NCI-H2107 treated with DMSO at 0.1 percent for 48 hours (cell line): ENCODE data around the gene CEP41.
A peak's percentile ranks its signal among the peaks of the same experiment; 100 is the strongest.
"Not testable (repeated sequence)": the region's sequence is repeated elsewhere in the genome, so short reads cannot be mapped to it uniquely, and the experiment has no call there.

Experiments
- DNase-seq: peaks from one replicate; lab custom pipeline; 2025; ENCODE audit not compliant: unreplicated experiment; lab: John Stamatoyannopoulos, UW

Gene CEP41

DNA sequence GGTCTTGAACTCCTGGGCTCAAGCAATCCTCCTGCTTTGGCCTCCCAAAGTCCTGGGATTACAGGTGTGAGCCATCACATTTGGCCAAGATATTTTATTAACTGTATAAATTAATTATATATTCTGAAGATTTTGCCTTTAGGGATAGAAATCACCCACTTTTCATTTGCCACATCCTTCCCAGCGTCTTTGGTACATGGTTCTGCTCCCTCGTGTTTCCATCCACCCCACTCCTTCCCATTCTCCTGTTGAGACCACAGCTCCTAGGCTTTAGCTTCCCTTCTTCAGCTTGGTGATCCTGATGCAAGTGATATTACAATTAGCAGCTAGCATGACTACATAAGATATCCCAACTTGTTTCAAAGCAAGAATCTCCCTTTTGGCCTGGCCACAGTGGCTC lies 52.1 kb downstream of the CEP41 start:
- DNase-seq = no peak

DNA sequence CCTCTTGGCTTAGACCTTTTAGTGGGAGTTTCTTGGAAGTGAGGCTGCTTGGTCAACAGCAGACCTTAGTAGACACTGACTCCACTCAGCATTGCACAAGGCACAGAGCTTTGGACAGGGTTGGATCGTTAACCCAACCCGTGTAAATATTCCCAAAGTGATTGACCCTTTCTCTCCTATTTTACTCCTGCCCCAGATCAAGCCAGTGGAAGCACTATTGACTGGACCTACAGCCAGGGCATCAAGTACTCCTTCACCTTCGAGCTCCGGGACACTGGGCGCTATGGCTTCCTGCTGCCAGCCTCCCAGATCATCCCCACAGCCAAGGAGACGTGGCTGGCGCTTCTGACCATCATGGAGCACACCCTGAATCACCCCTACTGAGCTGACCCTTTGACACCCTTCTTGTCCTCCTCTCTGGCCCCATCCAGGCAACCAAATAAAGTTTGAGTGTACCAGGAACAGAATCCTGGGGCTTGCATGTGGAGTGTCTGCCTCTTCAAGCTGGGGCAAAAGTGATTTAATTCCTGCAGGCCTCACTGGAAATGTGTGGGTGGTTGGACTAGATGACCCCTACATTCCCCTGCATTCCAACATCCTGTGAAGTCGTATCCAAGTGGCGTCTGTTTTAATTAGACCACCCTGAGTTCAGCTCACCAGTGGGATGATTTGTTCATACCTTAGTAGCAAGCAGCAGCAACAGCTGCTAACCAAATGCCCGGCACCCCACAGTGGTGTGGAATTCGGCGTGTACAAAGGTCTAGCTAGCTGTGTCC lies 53.0 kb downstream of the CEP41 start:
- DNase-seq = no peak

DNA sequence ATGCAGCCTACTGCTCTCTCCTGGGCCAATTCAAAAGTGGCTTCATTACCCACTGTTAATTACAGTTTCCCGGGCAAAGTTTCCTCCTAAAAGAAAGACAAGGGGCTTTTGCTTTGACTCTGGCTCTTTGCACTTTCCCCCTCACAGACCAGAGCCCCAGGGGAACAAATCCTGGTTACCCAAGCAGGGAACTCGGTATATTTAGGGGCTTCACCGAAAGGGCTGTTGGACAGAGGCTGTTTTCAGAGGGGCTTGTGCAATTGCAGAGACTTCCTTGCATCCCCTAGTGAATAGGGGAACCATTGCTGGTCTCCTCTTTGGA lies 53.5 kb downstream of the CEP41 start:
- DNase-seq = no peak

DNA sequence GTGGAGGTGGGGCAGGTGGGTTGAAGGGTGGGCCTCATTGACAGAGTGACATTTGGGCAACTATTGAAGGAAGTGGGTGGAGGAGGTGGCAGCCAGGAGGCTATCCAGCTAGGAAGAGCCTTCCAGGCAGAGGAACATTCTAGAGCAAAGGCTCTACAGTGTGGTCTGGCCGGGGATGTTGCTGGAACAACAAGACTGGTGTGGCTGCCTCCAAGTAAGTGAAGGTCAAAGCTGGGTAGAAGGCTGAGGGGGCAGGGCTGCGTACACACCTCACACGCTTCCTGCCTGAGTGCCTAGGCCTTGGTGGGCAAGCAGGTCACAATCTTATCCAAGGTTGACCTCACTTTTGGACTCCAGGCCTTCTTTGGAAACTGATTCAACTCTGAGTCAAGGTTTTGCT lies 53.9 kb downstream of the CEP41 start:
- DNase-seq = no peak

DNA sequence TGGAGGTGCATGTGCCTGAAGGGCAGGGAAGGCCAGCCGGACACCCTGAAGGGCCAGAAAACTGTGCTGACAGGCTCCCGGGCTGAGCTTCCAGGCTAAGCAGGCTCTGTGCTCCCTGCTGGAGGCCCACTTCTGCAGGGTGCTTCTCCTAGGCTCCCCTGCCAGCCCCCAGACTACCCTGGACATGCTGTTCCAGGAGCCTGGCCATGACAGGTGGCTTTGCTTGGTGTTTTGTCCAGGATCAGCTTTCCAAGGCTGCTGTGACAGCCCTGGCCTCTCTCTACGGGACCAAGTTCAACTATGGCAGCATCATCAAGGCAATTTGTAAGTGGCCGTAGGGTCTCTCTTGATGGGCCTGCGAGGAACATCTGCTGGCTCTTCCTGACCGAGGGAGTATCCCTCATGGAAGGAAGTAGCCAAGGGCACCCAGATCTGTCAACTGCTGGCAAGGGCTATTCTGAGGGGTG lies 55.2 kb downstream of the CEP41 start:
- DNase-seq = no peak

DNA sequence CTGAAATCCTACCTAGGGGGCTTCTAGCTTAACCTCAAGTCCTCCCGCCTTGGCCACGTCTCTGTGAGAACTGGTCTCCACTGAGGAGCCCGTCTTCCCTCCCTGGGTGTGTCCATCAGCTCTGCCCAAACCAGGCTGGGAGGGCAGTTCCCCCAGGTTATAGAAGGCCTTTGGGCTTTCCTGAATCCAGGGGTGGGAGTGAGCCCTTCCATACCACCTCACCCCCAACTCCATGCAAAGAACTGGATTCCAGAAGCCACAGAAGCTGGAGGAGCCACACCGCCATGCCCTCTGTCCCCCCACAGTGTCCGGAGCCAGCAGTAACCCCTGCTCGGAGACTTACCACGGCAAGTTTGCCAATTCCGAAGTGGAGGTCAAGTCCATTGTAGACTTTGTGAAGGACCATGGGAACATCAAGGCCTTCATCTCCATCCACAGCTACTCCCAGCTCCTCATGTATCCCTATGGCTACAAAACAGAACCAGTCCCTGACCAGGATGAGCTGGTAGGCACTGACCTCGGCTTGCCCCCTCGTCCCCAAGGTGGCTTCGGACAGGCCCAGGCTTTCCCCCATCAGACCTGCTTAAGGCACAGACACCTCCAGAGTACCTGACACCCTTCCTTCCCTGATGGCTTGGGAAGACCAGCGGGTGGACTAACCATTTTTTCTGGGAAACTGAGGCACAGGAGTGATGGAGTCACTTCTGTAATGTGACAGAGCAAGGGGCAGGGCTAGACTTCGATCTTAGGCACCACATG lies 55.8 kb downstream of the CEP41 start:
- no peak for DNase-seq

DNA sequence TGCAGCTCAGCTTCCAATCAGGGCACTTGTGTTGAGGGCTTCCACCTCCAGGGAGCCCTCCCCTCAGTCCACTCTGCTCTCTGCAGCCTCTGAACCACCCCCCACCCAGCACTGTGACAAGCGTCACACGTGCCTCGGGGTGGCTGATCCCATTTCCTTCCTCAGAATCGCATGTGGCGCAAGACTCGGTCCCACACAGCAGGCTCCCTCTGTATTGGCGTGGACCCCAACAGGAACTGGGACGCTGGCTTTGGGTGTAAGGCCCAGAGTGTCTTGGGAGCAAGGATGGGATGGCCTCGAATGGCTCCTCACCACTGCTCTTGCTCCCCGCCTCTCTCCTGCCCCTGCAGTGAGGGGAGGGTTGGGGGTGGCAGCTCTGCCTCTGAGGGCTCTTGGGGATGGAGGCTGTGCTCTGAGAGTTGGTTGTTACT lies 56.4 kb downstream of the CEP41 start:
- DNase-seq = no peak

DNA sequence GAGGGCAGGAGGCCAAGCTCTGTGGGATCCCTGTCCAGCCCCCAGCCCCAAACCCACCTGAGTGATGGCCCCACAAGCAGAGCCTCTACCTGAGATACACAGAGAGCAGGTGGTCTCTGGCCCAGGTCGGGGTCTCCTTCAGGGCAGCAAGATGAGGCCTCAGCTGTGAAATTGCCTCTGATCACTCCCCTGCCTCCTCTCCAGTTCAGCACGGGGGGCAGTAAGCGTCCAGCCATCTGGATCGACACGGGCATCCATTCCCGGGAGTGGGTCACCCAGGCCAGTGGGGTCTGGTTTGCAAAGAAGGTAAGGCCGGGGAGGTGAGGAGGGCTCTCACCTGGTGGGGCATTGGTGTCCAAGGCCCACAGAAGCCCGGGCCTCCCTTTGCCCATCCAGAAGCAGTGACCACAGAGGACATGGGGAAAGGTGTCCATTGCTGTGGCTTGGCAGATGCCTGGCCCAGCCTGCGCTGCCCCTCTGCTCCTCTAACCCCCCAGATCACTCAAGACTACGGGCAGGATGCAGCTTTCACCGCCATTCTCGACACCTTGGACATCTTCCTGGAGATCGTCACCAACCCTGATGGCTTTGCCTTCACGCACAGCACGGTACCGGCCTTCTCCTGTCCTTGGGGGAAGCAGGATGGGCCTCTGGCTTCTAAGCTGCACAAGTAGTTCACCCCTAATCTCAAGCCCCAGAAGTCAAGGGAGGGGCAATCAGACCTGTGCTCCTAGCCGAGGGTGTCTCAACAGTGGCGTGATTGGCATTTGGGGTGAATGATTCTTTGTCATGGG lies 57.4 kb downstream of the CEP41 start:
- DNase-seq = no peak

DNA sequence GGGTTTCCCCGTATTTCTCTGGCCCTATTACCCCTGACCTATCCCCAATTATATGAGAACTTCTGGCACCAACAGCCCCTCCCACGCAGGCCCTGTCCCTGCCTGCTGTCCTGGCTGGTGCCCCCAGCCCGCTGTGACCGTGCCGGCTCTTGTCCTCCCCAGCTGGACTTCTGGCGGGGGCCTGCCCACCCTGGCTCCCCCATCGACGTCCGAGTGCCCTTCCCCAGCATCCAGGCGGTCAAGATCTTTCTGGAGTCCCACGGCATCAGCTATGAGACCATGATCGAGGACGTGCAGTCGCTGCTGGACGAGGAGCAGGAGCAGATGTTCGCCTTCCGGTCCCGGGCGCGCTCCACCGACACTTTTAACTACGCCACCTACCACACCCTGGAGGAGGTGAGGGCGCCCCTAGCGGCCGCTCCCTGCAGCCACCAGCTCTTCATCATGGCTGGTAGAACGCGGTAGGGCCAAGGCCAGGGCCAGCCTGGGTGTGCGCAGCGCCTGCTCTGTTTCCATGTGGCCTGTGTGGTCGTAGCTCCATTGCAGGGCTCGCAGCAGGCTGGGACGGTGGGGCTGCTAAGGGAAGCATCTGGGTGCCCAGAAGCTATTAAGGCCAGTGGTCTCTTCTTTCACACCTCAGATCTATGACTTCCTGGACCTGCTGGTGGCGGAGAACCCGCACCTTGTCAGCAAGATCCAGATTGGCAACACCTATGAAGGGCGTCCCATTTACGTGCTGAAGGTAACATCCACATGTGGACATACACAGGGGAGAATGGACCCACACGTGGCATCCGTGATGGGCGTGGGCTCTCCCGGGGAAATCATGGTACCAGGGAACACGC lies 59.1 kb downstream of the CEP41 start:
- no peak for DNase-seq

DNA sequence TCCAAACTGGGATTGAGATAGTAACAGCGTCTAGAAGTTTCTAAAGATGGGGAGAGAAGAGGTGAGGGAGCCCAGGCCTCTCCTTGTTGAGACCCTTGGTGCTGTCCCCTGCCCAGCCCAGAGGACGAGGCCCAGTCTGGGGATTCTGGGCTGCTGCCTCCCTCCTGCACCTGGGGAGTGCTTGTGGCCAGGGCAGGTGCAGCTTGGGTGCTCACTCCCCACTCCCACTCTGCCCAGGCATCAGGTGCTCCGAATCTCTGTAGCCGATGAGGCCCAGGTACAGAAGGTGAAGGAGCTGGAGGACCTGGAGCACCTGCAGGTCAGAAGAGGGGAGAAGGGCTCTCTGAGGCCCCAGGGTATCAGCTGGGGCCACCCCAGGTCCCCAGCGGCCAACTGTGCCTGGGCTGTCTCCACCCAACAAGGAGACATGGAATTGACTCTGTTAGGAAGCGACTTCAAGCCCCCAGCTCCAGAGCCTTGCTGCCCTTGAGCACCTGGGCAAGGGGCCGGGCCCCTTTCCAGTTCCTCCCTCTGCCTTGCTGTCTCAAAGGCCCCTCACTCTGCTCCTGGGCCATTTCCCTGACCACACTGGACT lies 59.9 kb downstream of the CEP41 start:
- DNase-seq = peak; percentile 7

DNA sequence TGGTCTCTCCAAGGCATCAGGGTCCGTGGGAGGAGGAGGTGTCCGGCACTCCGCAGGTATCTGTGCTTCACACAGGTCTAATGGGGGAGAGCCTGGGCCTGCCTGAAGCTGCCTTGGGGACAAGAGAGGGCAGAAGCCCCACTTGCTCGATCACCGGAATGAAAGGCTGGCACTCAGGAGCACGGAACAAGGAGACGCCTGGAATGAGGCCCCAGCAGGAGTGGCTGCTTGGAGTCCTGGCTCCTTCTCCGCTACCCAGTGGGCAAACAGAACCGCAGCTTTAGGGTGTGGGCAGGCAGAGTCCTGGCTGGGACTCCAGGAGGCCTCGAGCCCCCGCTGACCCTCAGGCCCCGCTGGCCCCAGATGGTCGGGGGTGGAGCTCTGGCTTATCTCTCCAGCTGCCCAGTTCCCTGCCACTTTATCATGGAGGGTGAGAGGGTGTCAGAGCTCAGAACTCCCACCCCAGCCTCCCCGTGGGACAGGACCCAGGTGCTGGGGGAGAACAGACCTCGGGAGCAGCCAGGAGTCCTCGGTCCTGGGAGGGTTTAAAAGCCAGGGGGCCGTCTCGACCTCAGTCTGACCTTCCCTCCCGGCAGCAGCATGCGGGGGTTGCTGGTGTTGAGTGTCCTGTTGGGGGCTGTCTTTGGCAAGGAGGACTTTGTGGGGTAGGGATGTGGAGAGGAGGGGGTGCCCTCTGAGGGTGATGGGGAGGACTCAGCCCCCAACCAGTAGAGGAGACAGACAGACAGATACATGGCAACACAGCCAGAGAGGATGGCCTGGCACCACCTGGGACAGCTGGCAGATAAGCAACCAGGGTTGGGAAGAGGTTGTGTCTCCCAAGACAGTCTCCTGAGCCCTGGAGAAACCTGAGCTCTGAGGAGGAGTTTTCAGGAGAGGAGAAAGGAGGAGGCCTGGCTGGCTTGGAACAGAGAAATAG lies 60.6 kb downstream of the CEP41 start, which contains the start of gene CPA1:
Gene CPA1, plus strand, starts transcription at position 574 of the 940 bp plus-strand sequence. Its CDS starts 27 bp downstream, at position 601.
- no peak for DNase-seq

DNA sequence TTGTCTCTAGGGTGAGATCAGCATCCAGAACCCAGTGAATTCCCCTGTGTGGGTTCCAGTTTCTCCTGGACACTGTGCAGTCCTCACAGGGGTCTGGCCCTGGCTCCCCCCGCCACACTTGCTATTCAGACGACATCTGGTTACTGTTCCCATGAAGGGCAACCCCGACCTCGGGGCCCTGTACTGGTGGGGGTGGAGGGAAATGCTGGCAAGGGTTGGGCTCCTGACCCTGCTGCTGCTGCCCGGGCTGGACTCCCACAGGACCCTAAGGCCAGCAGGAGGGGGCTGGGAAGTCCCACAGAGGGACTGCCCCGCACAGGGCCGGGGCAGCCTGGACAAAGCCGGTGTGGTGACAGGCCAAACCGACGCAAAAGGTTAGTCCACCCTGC lies 61.3 kb downstream of the CEP41 start:
- no peak for DNase-seq

DNA sequence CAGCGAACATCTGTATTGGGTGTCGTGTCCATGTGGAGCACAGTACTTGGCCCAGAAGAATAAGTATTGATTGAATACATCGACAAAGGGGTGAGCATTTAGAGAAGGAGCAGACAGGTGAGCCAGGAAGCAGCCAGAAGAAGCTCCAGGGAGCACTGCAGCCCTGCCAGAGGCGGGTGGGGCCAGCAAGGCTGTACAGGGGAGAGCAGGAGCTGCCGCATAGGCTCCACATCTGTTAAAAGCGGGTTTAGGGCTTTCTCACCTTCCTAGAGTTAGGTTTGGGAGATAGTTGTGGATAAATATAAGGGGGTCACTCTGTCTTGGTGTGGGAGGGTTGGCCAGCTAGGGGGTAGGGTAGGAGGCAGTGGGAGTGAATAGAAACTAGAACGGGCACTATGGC lies 61.8 kb downstream of the CEP41 start:
- DNase-seq = no peak

DNA sequence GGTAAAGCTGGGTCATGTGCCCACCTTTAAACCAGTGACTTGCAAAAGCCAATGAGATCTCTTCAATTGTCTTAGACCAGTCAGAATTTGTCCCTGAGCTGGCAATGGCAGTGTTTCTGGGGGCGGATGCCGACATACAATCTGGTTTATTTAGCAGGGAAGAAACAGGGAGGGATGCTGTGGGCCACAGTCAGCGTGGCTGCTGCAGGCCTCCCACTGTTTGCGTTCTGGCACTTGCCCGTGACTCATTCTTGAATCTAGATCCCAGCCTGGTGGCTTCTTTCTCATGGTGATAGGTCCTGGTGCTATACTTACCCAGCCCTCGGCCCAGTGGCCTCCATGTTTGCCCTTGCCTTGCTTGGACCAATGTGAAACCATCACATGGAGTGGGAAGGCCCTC lies 63.6 kb downstream of the CEP41 start:
- no peak for DNase-seq

DNA sequence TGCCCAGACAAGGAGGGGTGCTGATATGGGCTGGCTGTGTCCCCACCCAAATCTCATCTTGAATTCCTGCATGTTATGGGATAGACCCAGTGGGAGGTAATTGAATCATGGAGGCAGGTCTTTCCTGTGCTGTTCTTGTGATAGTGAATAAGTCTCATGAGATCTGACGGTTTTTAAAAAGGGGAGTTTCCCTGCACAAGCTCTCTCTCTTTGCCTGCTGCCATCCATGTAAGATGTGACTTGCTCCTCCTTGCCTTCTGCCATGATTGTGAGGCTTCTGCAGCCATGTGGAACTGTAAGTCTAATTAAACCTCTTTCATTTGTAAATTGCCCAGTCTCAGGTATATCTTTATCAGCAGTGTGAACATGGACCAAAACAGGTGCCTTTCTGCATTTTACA lies 64.4 kb downstream of the CEP41 start:
- DNase-seq = not testable (repeated sequence)

DNA sequence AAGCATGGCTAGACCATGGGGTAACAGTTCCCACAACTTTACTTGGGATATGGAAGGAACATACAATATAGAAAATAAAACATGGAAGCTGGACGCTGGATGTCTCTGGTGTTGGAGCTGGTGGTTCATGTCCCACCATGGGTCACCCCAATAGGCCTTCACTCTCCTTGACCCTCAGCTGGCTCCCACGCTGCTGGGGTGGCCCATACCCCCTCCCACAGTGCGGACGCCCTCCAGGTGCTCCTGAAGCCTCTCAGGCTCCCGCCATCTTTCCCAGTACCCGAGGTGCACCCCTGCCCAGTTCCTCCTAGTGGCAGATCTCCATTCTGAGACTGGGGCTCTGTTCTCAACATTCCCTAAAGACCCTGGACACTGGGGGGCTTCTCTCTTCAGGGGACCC lies 66.3 kb downstream of the CEP41 start:
- DNase-seq = no peak

DNA sequence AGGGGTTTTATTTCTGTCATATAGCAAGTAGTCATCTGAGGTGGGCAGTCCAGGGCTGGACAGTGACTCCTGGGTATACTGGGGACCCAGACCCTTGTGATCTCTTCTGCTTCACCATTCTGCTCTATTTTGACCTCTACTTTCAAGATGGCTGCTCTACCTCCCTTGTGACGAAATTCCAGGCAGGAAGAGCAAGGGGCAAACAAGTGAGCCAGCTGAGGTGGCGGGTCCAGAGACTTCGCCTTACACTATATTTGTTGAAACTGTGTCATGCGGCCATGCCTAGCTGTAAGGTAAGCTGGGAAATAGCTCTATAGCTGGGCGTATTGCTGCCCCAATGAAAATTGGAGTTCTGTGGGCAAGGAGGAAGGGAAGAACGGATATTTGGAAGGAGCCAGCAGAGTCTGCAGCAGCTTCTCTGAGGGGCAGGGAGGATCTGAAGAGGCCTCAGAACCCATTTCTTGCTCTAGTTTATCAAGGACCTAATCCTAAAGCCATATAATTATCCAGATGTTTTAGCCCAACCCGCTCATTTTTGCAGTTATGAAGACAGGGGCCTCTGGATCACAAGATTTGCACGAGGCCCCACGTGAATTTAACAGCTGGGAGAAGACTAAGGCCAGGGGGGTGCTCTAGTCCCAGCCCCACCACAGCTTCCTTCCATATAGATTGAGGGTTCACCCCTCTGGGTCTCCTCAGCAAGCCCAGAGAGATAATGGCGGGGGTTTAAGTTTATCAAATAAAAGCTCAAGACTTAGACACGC lies 68.2 kb downstream of the CEP41 start:
- DNase-seq = no peak

DNA sequence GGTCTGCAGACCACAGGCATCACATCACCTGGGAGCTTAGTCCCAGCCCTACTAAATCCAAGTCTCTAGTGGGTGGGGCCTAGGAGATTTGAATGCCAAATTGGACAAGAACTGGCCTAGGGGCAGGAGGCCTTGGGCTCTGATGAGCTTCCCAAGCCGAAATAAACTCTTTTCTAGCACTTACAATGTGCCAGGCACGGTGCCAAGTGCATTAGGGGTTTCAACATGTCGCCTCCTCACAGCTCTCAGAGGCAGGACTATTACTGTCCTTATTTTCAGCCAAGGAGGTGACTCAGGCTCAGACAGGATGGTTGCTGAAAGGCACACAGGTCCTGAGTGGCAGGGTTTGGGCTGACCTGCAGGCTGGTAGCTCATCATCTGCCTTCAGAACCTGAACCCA lies 69.8 kb downstream of the CEP41 start:
- DNase-seq = no peak
